OCI-LY7 (cell line): ENCODE results near the gene FPR1.

Experiments used
- EZH2phosphoT487 ChIP-seq: fragments of 200-600 bp; sonication (generic); IDR thresholded peaks from 2 replicates; pipeline ENCODE4 v1.6.1; 2018; ENCODE audit warnings: low read depth, borderline replicate concordance, mild to moderate bottlenecking, mixed run types, antibody characterized with exemption, low read length, moderate library complexity, mixed read lengths
- TF ChIP-seq, protein P1 (sequence below): fragments of 200-600 bp; sonication (generic); conservative IDR thresholded peaks from 2 replicates; pipeline ENCODE4 v1.5.1; 2014; ENCODE audit warnings: mild to moderate bottlenecking, antibody characterized with exemption, low read length, moderate library complexity, mixed read lengths

DNA sequence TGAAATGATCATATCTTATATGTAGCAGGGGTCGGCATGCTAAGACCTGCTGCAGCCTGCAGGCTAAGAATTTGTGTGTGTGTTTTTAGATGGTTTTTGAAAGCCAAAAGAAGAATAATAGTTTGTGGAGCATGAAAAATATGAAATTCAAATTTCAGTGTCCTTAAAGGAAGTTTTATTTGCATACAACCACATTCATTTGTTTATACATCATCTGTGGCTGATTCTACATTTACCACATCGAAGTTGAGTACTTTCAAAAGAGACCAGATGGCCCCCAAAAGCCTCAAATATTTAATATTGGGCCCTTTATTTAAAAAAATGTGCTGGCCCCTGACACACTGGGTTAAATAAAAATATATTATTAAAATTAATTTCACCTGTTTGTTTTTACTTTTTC, 29.2 kb downstream of the FPR1 start:
- TF ChIP-seq, protein P1, sequence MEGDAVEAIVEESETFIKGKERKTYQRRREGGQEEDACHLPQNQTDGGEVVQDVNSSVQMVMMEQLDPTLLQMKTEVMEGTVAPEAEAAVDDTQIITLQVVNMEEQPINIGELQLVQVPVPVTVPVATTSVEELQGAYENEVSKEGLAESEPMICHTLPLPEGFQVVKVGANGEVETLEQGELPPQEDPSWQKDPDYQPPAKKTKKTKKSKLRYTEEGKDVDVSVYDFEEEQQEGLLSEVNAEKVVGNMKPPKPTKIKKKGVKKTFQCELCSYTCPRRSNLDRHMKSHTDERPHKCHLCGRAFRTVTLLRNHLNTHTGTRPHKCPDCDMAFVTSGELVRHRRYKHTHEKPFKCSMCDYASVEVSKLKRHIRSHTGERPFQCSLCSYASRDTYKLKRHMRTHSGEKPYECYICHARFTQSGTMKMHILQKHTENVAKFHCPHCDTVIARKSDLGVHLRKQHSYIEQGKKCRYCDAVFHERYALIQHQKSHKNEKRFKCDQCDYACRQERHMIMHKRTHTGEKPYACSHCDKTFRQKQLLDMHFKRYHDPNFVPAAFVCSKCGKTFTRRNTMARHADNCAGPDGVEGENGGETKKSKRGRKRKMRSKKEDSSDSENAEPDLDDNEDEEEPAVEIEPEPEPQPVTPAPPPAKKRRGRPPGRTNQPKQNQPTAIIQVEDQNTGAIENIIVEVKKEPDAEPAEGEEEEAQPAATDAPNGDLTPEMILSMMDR = no peak
- TF ChIP-seq EZH2phosphoT487 = no peak
